ACC112 (cell line): ENCODE measurements around the gene CEP70.

Experiments used
- H2AFZ ChIP-seq: fragments of 200-600 bp; sonication (generic); one replicate; pipeline ENCODE4 v1.6.0; 2017; ENCODE audit warnings: antibody characterized with exemption, low read length; ENCODE audit not compliant: unreplicated experiment
- H3K27ac ChIP-seq: fragments of 200-600 bp; sonication (generic); 2 replicates; pipeline ENCODE4 v1.5.1; 2014; ENCODE audit warnings: low read depth, mild to moderate bottlenecking, antibody characterized with exemption, low read length, moderate library complexity
- H3K27me3 ChIP-seq: fragments of 200-600 bp; sonication (generic); 2 replicates; pipeline ENCODE4 v1.6.1; 2014; ENCODE audit warnings: mild to moderate bottlenecking, antibody characterized with exemption, low read length, moderate library complexity, mixed read lengths; ENCODE audit not compliant: insufficient read depth
- H3K36me3 ChIP-seq: fragments of 200-600 bp; sonication (generic); 2 replicates; pipeline ENCODE4 v1.6.1; 2016; ENCODE audit warnings: mild to moderate bottlenecking, antibody characterized with exemption, low read length, moderate library complexity, mixed read lengths; ENCODE audit not compliant: insufficient read depth
- H3K4me1 ChIP-seq: fragments of 200-600 bp; sonication (generic); one replicate; pipeline ENCODE4 v1.6.1; 2016; ENCODE audit warnings: low read length, mixed read lengths; ENCODE audit not compliant: insufficient read depth, unreplicated experiment, control insufficient read depth
- H3K4me3 ChIP-seq: fragments of 200-600 bp; sonication (generic); 2 replicates; pipeline ENCODE4 v1.5.1; 2014; ENCODE audit warnings: mild to moderate bottlenecking, low read depth, low read length
- H3K79me2 ChIP-seq: fragments of 200-600 bp; sonication (generic); one replicate; pipeline ENCODE4 v1.6.0; 2016; ENCODE audit warnings: low read length; ENCODE audit not compliant: control insufficient read depth, unreplicated experiment, insufficient read depth

Gene CEP70, protein sequence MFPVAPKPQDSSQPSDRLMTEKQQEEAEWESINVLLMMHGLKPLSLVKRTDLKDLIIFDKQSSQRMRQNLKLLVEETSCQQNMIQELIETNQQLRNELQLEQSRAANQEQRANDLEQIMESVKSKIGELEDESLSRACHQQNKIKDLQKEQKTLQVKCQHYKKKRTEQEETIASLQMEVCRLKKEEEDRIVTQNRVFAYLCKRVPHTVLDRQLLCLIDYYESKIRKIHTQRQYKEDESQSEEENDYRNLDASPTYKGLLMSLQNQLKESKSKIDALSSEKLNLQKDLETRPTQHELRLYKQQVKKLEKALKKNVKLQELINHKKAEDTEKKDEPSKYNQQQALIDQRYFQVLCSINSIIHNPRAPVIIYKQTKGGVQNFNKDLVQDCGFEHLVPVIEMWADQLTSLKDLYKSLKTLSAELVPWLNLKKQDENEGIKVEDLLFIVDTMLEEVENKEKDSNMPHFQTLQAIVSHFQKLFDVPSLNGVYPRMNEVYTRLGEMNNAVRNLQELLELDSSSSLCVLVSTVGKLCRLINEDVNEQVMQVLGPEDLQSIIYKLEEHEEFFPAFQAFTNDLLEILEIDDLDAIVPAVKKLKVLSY

DNA sequence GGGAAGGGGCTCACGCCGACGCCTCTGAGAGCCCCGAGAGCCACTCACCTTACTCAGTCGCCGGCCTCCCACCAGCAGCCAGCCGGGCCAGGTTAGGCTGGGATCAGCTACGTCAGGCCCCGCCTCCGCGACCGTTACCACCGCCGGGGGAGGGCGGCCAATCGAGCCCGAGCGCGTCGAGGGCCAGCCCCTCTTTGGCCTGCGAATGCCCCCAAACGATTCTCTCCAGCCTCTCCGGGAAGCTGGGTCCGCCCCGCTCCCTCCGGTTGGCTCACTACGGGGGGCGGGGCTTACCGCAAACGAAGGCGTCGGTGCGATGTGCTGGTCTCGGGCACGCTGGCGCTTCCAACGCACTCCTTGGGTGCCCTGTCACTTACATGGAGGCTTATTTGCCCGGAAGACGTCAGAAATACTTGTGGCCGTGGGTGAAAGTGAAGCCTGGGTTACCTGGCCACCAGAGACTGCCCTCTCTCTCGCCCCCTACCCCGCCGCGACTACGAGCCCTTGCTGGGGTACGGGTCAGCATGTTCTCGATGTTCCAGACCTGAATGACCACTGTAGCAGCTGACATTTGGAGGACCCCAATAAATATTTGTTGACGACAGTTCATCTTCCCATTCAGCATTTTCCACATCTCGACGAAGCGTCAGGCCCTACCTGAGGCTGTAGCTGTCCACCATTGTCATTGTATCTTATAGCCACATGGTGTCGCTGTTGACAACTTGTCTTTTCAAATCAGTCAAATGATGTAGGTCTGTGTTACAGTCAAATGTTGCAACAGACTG, at the start of gene CEP70:
Gene CEP70, minus strand, starts transcription at position 111 of the 785 bp plus-strand sequence. CDS start 21,333 bp downstream, outside the sequence.
- H3K4me3 ChIP-seq, result peak within 1 kb of the TSS; percentile 81
- peaks cover 8% of the 10 kb centered on the region for H3K4me1 ChIP-seq
- H3K27ac ChIP-seq, result peak within 1 kb of the TSS; percentile 49
- H3K27me3 ChIP-seq, result no peaks in the 10 kb centered on the region
- H3K79me2 ChIP-seq, result peaks cover 5% of the 10 kb centered on the region
- H3K36me3 ChIP-seq, result no peaks in the 10 kb centered on the region
- H2AFZ ChIP-seq, result peak within 1 kb of the TSS; percentile 78

DNA sequence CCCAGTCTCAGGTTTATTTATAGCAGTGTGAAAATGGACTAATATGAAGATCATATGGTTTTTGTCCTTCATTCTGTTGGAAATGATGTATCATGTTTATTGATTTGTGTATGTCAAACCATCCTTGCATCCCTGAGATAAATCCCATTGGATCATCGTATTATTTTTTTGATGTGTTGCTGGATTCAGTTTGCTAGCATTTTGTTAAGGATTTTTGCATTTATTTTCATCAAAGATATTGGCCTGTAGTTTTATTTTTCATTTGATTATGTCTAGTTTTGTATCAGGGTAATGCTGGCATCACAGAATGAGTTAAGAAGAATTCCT, 48.8 kb upstream of the CEP70 start:
- no peaks in the 10 kb centered on the region for H3K36me3 ChIP-seq
- H3K27me3 ChIP-seq, result no peaks in the 10 kb centered on the region
- no peaks in the 10 kb centered on the region for H3K4me1 ChIP-seq
- H3K79me2 ChIP-seq, result no peaks in the 10 kb centered on the region
- H3K27ac ChIP-seq, result no peak overlapping the region
- no peak overlapping the region for H3K4me3 ChIP-seq
- no peak overlapping the region for H2AFZ ChIP-seq

DNA sequence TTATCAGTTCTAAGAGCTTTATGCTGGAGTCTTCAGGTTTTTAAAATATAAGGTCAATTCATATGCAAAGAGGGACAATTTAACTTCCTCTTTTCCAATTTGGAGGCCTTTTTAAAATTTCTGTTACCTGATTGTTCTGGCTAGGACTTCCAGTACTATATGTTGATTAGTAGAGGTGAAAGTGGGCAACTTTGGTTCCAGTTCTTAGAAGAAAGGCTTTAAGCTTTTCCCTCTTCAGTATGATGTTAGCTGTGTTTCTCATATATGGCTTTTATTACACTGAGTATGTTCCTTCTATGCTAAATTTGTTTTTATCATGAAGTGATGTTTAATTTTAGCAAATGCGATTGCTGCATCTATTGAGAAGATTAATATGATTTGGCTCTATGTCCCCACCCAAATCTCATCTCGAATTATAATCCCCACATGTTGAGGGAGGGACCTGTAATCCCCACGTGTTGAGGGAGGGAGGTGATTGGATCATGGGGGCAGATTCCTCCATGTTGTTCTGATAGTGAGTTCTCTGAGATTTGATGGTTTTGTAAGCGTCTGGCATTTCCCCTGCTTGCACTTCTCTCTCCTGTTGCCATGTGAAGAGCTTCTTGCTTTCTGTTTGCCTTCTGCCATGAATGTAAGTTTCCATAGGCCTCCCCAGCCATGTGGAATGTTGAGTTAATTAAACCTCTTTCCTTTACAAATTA, 48.3 kb upstream of the CEP70 start:
- no peak overlapping the region for H3K4me3 ChIP-seq
- H3K36me3 ChIP-seq, result no peaks in the 10 kb centered on the region
- H3K27ac ChIP-seq, result no peak overlapping the region
- no peaks in the 10 kb centered on the region for H3K27me3 ChIP-seq
- no peak overlapping the region for H2AFZ ChIP-seq
- no peaks in the 10 kb centered on the region for H3K79me2 ChIP-seq
- no peaks in the 10 kb centered on the region for H3K4me1 ChIP-seq

DNA sequence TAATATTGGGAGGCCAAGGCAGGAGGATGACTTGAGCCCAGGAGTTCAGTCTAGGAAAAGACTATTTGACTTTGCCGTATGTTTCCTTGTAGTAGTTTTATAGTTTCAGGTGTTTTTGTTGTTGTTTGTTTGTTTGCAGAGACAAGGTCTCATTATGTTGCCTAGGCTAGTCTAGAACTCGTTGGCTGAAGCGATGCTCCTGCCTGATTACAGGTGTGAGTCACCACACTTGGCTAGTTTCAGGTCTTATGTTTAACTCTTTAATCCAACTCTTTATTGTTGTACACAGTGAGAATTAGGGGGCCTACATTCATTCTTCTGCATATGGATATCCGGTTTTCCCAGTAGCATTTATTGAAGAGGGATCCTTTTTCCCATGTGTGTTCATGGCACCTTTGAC, 46.5 kb upstream of the CEP70 start:
- no peaks in the 10 kb centered on the region for H3K79me2 ChIP-seq
- H3K4me3 ChIP-seq, result no peak overlapping the region
- H2AFZ ChIP-seq, result no peak overlapping the region
- H3K27ac ChIP-seq, result no peak overlapping the region
- no peaks in the 10 kb centered on the region for H3K27me3 ChIP-seq
- no peaks in the 10 kb centered on the region for H3K4me1 ChIP-seq
- no peaks in the 10 kb centered on the region for H3K36me3 ChIP-seq

DNA sequence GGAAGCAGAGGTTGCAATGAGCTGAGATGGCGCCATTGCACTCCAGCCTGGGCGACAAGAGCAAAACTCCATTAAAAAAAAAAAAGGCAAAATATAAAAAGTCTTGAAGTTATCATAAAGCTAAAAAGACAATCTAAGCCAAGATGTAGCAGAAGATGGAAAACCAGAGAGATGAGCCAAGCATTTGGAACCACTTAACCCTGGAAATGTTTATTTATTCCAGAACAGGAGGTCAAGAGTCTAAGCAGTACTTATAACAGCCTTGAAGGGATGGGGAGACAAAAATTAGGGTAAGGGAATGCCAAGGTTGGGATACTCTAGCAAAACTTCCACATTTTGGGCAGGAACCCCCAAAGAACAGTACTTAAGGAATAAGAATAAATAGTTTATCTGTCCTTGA, 44.6 kb upstream of the CEP70 start:
- Histone ChIP-seq H3K27ac (no peak overlapping the region), H3K4me1 (no peaks in the 10 kb centered on the region), H3K27me3 (no peaks in the 10 kb centered on the region), H2AFZ (no peak overlapping the region), H3K79me2 (no peaks in the 10 kb centered on the region), H3K4me3 (no peak overlapping the region), H3K36me3 (no peaks in the 10 kb centered on the region)

DNA sequence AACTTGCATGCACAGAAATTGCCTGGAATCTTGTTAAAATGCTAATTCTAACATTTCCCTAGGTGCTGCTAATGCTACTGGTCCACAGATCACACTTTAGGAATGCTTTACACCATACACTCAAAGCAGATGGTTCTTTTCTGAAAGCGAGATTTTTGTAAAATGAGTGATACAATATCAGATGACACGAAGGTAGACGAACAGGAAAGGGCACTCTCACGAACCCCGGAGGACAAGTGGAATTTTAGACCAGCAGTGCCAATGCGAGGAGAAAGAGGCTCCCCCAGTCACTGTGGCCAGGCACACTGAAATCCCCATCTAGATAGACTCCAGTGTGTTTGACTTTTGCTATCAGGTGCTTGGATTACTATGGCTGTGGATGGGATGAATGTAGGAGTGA, 35.5 kb upstream of the CEP70 start:
- no peaks in the 10 kb centered on the region for H3K79me2 ChIP-seq
- H3K4me1 ChIP-seq, result peaks cover 13% of the 10 kb centered on the region
- no peak overlapping the region for H2AFZ ChIP-seq
- H3K27ac ChIP-seq, result no peak overlapping the region
- no peak overlapping the region for H3K4me3 ChIP-seq
- H3K36me3 ChIP-seq, result no peaks in the 10 kb centered on the region; the same call in 1 of the 2 replicates
- H3K27me3 ChIP-seq, result no peaks in the 10 kb centered on the region

DNA sequence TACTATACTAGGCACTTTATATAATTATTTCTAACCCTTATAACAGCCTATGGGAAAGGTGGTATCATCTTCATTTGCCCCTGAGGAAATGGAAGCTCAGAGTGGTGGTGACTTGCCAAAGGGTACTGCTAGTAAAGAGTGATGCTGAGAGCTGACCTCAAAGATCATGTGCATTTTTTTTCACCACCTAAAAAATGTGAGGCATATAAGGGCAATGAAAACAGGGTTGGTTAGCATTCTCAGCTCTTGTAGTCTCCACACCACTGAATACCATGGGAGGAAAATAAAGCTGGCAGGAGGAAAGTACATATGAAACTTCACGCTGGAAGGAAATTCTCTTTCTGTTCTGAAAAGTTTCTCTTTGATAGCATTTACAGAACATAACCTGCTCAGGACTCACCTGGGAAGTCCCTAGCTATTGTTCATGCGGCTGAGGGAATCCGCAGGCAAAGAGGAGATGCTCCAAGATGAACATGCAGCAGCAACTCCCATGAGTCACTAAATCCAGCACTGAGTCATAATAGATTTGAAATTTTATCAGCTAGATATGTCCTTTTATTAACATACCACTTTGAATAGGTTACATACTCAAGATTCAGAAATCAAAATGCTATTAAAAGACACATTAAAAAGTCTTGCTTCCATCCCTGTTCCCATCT, 31.8 kb upstream of the CEP70 start:
- Histone ChIP-seq H3K27me3 (no peaks in the 10 kb centered on the region), H2AFZ (no peak overlapping the region), H3K4me3 (no peak overlapping the region), H3K79me2 (no peaks in the 10 kb centered on the region), H3K36me3 (no peaks in the 10 kb centered on the region), H3K4me1 (peaks cover 13% of the 10 kb centered on the region), H3K27ac (no peak overlapping the region)

DNA sequence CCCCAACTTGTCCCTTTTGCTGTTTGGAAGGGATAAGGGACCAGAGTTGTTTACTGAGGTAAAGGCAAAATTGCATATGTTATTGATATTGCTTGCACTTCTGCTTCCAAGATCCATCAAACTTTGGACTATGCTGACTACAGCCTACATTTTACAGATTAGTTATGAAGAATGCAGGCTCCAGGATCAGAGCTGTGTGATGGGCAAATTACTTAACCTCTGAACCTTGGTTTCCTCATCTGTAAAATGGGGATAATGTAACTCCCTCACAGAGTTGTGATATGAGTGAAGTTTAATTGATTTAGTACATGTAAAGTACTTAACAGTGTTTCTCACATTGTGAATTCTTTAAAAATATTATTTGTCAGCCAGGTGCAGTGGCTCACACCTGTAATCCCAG, 30.5 kb upstream of the CEP70 start:
- H3K4me3 ChIP-seq, result no peak overlapping the region
- no peaks in the 10 kb centered on the region for H3K79me2 ChIP-seq
- no peak overlapping the region for H2AFZ ChIP-seq
- no peaks in the 10 kb centered on the region for H3K36me3 ChIP-seq
- H3K27ac ChIP-seq, result no peak overlapping the region
- no peaks in the 10 kb centered on the region for H3K27me3 ChIP-seq
- peaks cover 13% of the 10 kb centered on the region for H3K4me1 ChIP-seq

DNA sequence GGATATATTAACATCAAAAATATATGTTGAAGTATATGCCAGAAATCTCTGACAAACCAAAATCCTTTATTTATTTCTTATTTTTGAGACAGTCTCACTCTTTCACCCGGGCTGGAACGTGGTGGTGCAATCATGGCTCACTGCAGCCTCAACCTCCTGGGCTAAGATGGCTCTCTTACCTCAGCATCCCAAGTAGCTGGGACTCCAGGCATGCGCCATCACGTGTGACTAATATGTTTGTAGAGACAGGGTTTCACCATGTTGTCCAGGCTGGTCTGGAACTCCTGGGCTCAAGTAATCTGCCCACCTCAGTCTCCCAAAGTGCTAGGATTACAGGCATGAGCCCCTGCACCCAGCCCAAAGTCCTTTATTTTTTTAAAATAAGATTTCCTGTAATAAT, 26.4 kb upstream of the CEP70 start:
- H3K79me2 ChIP-seq, result no peaks in the 10 kb centered on the region

DNA sequence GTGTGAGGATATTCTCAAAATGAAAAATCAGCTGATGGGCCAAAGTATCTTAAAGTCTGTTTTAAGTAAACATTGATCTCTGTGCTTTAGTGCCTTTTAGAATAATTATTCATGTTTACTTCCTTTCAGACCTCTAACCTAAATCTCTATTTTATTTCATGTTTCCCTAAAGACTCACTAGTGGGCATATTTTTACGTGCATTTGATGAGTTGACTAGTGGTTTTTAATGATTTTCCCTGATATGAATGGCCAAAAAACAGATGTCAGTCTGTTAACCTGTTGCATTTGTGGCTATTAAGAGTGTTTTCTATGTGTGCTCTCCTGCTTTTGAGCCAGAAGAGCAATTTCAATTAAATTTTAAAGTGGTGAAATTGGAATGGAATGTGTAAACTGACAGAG, 21.4 kb upstream of the CEP70 start:
- Histone ChIP-seq H3K27ac (no peak overlapping the region), H3K27me3 (no peaks in the 10 kb centered on the region), H3K4me1 (no peaks in the 10 kb centered on the region), H3K36me3 (no peaks in the 10 kb centered on the region), H2AFZ (no peak overlapping the region), H3K4me3 (no peak overlapping the region), H3K79me2 (no peaks in the 10 kb centered on the region)

More for the DNA sequence above, 26.4 kb upstream of the CEP70 start:
- peaks cover under 1% of the 10 kb centered on the region for H3K4me1 ChIP-seq
- no peak overlapping the region for H3K4me3 ChIP-seq
- H2AFZ ChIP-seq, result no peak overlapping the region
- H3K36me3 ChIP-seq, result no peaks in the 10 kb centered on the region
- H3K27me3 ChIP-seq, result no peaks in the 10 kb centered on the region
- H3K27ac ChIP-seq, result no peak overlapping the region
